GM19099 (cell line): ENCODE data around the gene ELAVL4.

Experiments used
- POLR2A ChIP-seq: IDR thresholded peaks from 3 replicates; pipeline ENCODE4 v1.6.1; 2011; ENCODE audit warnings: low read depth; ENCODE audit not compliant: insufficient read length; ENCODE audit errors: extremely low read depth

Gene ELAVL4

GRCh38 chr1:50148142-50148923 lies 39.6 kb downstream of the ELAVL4 start:
- no peak for TF ChIP-seq POLR2A

- no peak for TF ChIP-seq POLR2A
Measured at GRCh38 chr1:50152236-50152635, 43.5 kb downstream of the ELAVL4 start.

DNA sequence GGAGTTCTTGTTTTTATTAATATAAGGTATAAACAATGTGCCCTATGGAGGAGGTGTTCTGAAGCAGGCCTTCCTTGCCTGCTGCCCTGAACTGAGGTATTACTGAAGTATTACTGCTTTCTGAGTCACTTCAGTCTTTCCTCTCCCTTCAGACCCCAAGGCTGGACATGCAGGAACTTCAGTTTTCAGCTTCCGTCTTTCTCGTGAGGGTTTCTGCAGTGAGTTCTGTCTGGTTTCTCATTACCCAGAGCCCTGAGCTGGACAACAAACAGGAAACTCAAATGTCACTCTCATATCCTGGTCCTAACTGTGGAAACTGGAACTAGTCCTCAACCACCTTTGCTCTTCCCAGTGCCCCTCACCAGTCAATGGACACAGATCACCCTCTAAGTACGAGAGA lies 46.8 kb downstream of the ELAVL4 start:
- no peak for TF ChIP-seq POLR2A

GRCh38 chr1:50156241-50157010 lies 47.7 kb downstream of the ELAVL4 start:
- TF ChIP-seq POLR2A = no peak

DNA sequence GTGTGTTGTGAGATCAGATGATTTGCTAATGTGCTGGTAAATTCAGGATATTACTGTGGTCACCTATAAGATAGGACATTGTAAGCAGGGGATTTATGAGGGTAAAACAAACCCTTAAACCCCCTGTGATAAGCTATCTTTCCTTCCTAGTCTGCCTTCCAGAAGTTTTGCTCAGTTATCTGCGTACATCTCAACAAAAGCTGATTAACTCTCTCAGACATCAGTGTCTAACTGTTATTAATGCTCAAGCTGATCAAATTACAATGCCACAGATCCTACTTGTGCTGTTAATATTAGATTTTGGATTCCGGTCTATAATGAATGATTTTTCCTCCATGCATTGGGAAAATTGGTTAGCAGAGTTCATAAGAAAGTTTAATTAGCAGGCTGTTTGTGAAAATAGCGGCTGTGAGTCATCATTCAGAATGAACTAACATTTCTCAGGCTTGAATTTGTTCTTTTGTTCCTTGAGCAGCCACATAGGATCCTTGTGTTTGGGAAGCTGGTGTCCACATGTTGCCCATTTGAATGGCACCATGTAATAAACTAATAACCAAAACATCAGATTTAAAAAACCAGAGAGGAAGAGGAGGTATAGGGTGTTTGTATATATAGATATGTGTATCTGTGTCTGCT lies 48.7 kb downstream of the ELAVL4 start:
- TF ChIP-seq POLR2A = no peak

GRCh38 chr1:50158421-50158820 lies 49.7 kb downstream of the ELAVL4 start:
- no peak for TF ChIP-seq POLR2A

DNA sequence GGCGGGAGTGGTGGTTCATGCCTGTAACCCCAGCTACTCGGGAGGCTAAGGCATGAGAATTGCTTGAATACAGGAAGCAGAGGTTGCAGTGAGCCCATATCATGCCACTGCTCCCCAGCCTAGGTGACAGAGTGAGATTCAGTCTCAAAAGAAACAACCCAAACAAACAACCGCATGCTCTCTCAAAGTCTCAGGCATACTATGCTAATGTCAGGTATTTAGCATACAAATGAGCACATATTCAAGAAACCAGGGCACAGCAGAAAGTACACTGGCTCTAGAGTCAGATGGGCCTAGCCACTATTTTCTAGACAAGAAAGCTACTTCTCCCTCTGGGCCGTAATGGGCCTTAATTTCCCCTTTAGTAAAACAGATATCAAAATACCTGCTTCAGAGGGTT lies 55.0 kb downstream of the ELAVL4 start:
- no peak for TF ChIP-seq POLR2A

- no peak for TF ChIP-seq POLR2A
Measured at GRCh38 chr1:50172299-50172698, 63.6 kb downstream of the ELAVL4 start.

DNA sequence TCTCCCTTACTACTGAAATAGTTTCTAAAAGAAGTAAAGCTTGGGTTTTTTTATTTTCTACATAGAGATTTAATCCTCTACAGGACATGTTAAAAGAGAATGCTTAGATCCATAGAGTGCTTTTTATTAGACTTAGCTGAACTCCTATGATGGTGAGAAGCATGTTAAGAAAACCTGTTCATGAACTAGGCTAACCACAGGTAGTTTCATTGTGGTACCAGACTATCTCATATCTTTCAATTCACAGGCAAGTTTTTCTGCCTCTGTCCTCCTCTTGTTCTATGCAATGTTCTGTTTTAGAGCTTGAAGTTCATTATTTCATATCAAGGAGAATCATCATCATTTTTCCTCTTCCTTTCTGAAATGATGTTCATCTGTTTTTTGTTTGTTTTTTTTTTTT lies 65.4 kb downstream of the ELAVL4 start:
- no peak for TF ChIP-seq POLR2A

GRCh38 chr1:50175719-50176639 lies 67.3 kb downstream of the ELAVL4 start:
- no peak for TF ChIP-seq POLR2A

DNA sequence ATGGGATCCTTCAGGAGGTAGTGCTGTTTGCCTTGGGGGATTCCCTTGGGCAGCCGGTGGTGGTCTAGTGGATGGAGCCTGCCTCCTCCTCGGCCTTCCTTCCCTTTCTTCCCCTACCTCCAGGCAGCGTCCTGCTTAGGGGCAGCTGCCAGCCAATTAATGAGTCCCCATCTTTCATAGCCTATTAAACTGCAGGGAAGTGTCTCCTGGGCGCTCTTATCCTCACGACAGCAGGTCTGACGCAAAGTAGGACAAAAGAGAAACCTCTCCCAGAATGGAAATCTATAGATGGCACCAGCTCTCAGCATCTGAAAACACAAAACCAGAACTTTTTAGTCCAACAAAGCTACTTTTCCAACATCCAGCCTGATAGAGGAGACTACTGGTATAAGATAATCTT lies 69.3 kb downstream of the ELAVL4 start:
- no peak for TF ChIP-seq POLR2A

- TF ChIP-seq POLR2A = no peak
Measured at GRCh38 chr1:50179639-50180038, 70.9 kb downstream of the ELAVL4 start.

GRCh38 chr1:50180367-50180766 lies 71.6 kb downstream of the ELAVL4 start:
- TF ChIP-seq POLR2A = no peak

DNA sequence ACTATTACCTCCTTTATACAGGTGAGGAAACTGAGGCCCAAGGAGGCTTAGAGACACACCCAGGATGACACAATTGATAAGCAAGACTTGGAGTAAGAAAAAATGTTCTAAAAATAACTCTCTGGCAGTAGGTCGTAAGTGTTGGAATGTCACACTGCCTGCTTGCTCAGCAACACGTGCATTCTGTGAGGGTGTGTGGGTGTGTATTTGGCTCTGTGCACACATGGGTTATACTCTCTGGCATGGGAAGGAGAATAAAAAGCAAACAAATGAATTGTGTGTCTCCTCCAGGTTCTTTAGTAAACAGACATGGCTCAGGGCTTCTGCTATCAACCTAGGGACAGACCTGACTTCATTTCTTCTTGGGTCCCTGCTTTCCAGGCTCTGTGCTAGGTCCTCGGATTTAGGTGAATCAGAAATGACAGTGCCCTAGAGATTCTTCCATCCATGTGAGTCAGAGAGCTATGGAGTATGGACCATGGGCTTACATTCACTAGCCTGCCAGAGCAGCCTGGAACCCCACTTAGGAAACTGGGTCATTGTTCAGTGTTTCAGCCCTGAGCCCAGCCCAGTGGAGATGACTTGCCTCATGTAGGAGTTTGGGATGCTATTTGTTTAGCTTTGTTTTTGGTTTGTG lies 72.4 kb downstream of the ELAVL4 start:
- TF ChIP-seq POLR2A = no peak

GRCh38 chr1:50183378-50184133 lies 74.8 kb downstream of the ELAVL4 start:
- no peak for TF ChIP-seq POLR2A
